HG03103 (cell line): ENCODE results near the gene BMP5.

Experiments
- ATAC-seq: cut with Tn5 transposase; IDR thresholded peaks from one replicate; pipeline ENCODE4 v1.9.1; 2021; ENCODE audit warnings: low read depth; ENCODE audit not compliant: unreplicated experiment

Gene BMP5

DNA sequence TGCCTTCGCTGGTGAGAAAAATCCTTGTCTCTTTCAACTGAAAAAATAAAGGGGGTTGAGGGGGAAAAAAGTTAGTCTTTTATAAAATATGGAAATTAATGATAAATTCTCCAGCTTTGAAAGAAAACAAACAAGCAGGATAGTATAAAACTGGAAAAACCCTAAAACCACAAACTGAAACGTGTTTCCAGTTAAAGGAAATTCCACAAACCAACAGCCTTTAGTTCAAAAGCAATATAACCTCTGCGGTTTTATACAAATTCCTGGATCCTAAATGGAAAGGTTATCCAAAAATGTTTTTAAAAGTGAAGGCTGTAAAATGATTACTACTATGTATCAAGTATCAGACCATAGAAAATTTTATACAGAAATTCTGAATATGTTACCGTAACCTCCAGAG lies 55.6 kb downstream of the BMP5 start:
- no peak for ATAC-seq

GRCh38 chr6:55818482-55818881 lies 56.9 kb downstream of the BMP5 start:
- no peak for ATAC-seq

GRCh38 chr6:55812509-55812908 lies 62.9 kb downstream of the BMP5 start:
- ATAC-seq = no peak

GRCh38 chr6:55811074-55811473 lies 64.3 kb downstream of the BMP5 start:
- no peak for ATAC-seq

GRCh38 chr6:55802259-55802658 lies 73.1 kb downstream of the BMP5 start:
- ATAC-seq = no peak

DNA sequence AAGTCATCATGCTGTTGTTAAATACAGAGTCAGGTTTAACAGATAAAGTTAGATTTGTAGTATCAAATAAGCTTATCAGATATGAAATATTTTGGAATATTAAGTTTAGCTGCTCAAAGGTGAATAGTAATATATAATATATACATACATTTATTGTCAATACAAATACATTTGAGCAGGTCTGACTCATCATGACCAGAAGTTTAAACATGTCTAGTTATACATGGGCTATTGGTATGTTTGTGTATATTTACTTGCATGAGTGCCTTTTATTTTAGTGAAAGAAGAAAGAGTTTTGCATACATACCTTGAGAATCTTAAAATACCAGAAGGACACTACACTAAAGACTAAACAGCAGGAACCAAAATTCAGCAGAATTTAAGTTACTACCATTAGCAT lies 76.8 kb downstream of the BMP5 start:
- no peak for ATAC-seq

DNA sequence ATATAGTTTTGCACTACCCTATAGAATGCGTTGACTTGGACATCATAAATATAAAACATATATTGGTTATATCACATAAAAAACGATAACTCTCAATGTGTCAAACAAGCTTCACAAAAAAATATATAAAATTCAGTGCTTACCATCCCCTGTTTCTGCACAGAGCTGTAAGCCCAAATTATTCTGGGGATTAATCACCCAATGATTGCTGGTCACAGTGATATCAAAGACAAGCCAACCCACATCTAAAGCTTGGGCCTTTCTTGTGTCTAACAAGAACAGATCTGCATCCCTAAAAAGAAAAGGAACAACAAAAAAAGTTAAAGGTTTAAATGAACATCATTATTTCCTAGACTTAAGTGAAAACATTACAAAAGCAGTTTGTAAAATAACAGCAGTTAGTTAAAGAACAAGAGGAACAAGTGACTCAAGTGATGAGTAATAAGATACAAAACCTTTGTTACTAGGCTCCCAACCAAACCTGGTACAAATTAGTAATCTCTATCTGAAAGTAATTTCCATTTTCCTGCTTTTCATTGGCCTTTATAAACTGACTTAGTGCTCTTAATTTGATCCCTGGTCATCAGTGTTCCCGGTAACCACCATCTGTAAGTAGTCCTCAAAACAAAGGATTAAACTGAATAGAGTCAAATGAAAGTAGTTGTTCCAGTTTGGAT lies 81.1 kb downstream of the BMP5 start:
- ATAC-seq = no peak

DNA sequence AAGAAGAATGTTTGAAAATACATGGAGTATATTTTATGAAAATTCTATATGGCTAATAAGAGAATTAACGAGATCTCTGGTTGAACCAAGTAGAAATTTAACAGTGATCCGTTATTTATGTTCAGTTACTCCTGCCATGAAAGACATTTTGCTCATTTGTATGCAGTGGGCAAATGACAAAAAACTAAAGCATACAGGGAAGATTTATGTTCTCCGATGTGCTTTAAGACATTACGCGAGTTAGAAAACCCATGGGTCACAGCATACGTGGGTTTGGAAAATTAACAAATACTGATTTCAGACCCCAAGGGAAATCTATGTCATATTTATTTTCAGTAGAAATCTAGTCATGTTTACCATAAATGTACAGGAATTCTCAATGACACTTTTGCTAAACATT lies 90.1 kb downstream of the BMP5 start:
- ATAC-seq = no peak

- ATAC-seq = no peak
Observed at GRCh38 chr6:55782275-55782674, 93.1 kb downstream of the BMP5 start.

- no peak for ATAC-seq
Observed at GRCh38 chr6:55778705-55779104, 96.7 kb downstream of the BMP5 start.

DNA sequence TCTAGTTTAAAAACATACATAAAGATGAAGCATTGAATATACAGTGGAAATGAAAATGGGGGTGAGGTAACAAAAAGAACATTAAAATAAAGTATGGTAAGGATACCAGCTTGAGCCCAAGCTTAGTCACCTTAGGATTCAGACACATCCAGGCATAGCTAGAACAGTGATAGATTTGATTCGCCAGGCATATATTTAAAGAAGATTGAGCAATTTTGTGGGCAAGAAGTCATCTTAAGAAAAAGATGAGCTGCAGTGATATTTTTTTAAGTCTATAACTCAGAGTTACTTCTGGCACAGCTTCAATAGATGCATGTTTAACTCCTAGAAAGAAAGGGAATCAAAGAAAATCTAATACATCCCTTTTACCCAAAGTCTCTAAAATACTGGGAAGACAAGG lies 97.9 kb downstream of the BMP5 start:
- no peak for ATAC-seq

DNA sequence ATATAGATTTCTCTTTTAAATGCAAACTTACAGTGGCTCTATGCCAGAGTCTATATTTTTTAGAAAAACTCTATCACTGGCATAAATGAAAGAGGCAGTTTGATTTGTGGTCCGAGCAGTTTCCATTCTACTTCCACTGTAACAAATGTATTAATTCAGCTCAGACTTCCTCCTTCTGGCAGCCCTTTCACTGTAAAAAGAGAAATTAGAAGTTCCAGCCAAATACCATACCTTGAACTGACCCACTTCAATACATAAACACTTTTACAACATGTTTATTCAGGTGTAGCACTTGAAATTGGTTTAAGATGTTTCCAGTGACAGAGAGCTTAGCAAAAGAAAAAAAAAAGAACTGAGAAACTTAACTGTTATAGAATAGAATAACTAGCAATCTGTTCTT lies 99.3 kb downstream of the BMP5 start:
- no peak for ATAC-seq

DNA sequence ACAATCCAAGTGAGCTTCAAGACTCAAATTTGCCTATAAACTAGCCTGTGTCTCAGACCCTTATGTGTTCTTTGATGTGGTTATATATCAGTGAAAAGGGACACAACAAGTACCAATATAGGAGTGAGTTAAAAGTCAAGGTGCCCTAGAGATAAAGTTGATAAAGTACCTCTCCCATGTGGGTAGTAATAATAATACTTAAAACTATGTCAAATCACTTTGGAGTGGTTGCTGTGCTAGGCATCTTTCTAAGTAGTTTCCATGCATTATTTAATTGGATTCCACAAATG lies 100.4 kb downstream of the BMP5 start:
- no peak for ATAC-seq

DNA sequence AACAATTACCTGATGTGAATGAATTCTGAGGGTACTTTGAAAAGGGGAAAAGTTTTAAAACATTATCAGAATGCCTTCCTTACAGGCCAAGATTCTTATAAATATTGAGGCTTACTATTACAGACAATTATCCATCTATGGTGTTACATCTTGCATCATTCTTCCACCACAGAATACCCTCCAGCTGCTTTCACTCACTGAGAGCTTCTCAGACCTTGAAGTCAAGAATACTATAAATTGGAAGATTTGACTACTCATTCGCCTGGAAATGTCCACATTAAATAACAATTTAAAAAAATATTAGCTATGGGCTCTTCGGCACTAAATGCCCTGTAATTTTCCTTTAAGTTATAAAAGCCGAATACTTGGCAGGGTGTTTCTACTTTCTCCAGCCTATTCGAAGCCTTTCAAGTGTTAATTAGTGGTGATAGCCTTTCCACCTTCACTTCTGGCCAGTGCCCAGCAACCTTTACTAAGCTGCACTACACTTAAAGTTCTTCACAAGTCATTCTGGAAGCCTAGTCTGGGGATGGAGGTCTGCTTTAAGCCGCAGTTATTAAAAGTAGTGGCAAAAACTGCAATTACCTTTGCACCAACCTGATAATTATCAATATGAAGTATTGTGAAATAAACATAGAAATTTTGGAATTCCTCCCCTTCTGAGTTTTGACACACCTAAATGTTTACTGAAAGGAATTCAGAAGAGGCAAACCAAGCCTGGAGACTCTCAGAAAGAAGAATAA lies 100.9 kb downstream of the BMP5 start:
- ATAC-seq = no peak

DNA sequence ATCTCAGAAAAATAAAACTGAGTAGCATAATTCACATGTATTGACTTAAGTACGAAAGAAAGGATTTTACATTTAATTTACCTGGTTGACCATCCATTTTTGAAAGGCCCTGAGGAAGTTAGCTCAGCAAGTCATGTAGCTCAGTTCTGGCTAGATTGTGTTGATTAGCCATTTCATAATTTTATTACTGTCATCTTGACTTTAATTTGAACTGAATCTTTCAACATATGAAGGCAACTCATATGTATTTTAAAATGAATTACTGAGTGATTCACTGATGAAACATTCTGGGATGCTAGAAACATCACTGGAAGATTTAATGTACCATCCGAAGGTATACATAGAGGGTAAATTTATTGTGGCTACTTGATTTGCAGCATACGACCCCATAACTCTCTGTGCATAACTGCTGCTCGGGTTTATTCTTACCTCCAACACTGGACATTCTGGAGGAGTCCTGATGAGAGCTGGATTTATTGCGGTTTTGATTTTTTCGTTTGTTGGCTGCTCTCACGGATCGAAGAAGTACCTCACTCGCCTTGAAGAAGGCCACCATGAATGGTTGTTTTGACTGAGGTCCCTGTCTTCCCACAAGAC lies 101.7 kb downstream of the BMP5 start:
- ATAC-seq = no peak

DNA sequence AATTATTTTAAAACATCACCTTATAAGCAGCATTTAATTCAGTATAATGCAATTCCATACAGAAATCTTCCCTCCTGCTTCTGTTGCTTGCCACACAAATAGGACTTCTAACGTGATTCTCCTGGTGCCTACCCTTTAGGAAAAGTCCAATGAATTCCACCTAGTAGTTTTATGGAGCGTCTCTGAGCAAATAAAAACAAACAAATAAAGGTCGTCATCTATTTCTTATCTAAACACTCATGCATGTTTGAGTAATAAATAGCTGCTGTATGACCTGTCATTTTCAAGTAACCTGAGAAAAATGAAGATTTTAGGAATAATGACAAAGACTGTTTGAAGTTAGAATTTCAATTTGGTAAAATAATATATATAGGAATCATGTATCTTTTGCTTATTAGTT lies 102.7 kb downstream of the BMP5 start:
- no peak for ATAC-seq

- ATAC-seq = no peak
Observed at GRCh38 chr6:55759536-55759935, 115.9 kb downstream of the BMP5 start.

DNA sequence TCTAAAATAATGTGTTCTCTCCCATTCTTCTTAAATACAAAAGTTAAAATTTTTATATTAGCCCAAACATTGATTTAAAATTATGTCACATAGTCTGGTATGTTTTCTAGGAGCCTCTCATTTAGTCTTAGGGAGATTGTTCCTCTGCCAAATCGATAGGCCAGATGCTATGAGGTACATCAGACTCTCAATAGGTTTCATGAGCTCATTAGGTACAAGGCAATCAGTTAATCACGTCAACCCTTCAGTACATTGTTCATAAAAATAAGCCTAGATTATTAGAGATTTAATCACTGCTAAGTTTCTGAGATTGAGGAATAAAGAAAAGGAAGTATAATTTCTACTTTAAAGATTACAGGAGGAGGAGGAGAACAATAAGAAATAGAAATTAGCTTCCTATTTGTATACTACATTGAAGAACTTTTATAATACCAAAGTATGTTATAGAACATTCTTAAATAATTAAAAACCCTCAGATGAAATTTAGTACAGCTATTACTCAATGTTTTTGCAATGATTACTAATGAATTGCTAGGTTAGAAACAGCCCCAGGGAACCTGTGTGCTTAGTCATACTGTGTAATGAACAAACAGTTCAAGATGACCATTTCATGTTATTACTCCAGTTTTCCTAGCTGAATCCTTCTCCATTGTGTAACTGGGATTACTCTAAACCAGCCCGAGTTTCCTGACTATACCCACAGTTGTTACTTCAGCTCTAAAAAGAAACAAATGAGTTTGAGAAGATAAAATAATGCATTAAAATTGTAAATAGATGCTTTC lies 117.0 kb downstream of the BMP5 start:
- ATAC-seq = no peak

DNA sequence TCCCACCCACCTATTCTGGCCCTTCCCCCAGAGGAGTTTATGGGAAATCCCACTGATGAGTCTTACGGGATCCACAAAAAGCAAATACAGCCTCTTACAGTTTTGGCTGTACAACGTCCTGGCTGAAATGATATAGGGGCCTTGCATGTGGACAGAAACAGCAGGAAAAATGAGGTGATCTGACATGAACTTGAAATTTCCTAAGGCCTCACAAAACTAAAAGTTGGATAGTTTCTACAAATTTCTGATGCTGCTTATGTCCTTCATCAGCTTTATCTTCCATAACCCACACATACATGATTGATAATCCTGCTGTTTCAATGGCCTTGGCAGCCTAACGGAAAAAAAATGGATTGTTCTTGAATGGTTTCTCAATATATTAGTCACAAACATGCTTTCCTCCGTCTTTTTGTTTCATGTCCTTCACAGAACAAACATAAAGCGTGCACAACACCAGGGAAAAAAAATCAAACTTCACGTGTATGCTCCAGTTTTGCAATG lies 118.8 kb downstream of the BMP5 start:
- ATAC-seq = no peak

- no peak for ATAC-seq
Observed at GRCh38 chr6:55748880-55749279, 126.5 kb downstream of the BMP5 start.

- no peak for ATAC-seq
Observed at GRCh38 chr6:55746473-55746872, 128.9 kb downstream of the BMP5 start.
